Type B pancreatic cell (in vitro differentiated cells): ENCODE data around the gene LBX2. TPM values are rescaled to one million over a fixed set of nuclear protein-coding genes. Genes with fewer than 3 reads are reported as not detected.
"Not testable (repeated sequence)": the region's sequence is repeated elsewhere in the genome, so short reads cannot be mapped to it uniquely, and the experiment has no call there.

Experiments
- DNase-seq: peaks from one replicate; pipeline ENCODE4 v3.0.0; 2021; ENCODE audit warnings: mixed read lengths; ENCODE audit not compliant: unreplicated experiment; ENCODE audit errors: extremely low spot score
- H3K27ac Mint-ChIP-seq: 2 replicates; pipeline ENCODE4 v1.8.0; 2021; ENCODE audit warnings: mild to moderate bottlenecking, mixed read lengths
- H3K27me3 Mint-ChIP-seq: 2 replicates; pipeline ENCODE4 v1.8.0; 2021; ENCODE audit warnings: mixed read lengths
- H3K36me3 Mint-ChIP-seq: 2 replicates; pipeline ENCODE4 v1.8.0; 2021; ENCODE audit warnings: mixed read lengths
- H3K4me1 Mint-ChIP-seq: one replicate; pipeline ENCODE4 v1.8.0; 2021; ENCODE audit warnings: mixed read lengths; ENCODE audit not compliant: unreplicated experiment
- H3K4me3 Mint-ChIP-seq: 2 replicates; pipeline ENCODE4 v1.8.0; 2021; ENCODE audit warnings: mild to moderate bottlenecking, mixed read lengths
- H3K9me3 Mint-ChIP-seq: 2 replicates; pipeline ENCODE4 v1.8.0; 2021; ENCODE audit warnings: mixed read lengths
- CTCF ChIP-seq: fragments of 200-600 bp; sonication (generic); conservative IDR thresholded peaks from 2 replicates; pipeline ENCODE4 v1.5.0; 2021; ENCODE audit warnings: antibody characterized with exemption, mild to moderate bottlenecking
- total RNA-seq: library from RNA; stranded (reverse); gene quantifications from 2 replicates; pipeline ENCODE4 v1.2.1, GENCODE V29; 2021; ENCODE audit warnings: low replicate concordance

LBX2 gene
- total RNA-seq, 1 donor from 2014 or later, result 2.8 TPM

GRCh38 chr2:74461187-74462053 lies 38.0 kb downstream of the LBX2 start:
- no peak for DNase-seq
- H3K27ac Mint-ChIP-seq, result no peak overlapping the region
- H3K9me3 Mint-ChIP-seq, result no peaks in the 10 kb centered on the region
- H3K27me3 Mint-ChIP-seq, result peaks cover 4% of the 10 kb centered on the region
- H3K4me1 Mint-ChIP-seq, result peaks cover 22% of the 10 kb centered on the region
- TF ChIP-seq CTCF, result peak; percentile 47
- H3K36me3 Mint-ChIP-seq, result peaks cover 7% of the 10 kb centered on the region
- peak overlapping the region; percentile 72 for H3K4me3 Mint-ChIP-seq

GRCh38 chr2:74460187-74460586 lies 39.2 kb downstream of the LBX2 start:
- not testable (repeated sequence) for H3K9me3 Mint-ChIP-seq, DNase-seq, H3K27me3 Mint-ChIP-seq, H3K36me3 Mint-ChIP-seq
- peaks cover 26% of the 10 kb centered on the region for H3K4me1 Mint-ChIP-seq
- peak overlapping the region; percentile 95 for H3K4me3 Mint-ChIP-seq
- peak overlapping the region; percentile 48 for H3K27ac Mint-ChIP-seq

GRCh38 chr2:74459503-74460118 lies 39.8 kb downstream of the LBX2 start:
- not testable (repeated sequence) for DNase-seq, H3K36me3 Mint-ChIP-seq, H3K27me3 Mint-ChIP-seq, H3K9me3 Mint-ChIP-seq
- peak overlapping the region; percentile 93 for H3K27ac Mint-ChIP-seq
- H3K4me3 Mint-ChIP-seq, result peak overlapping the region; percentile 95
- peaks cover 31% of the 10 kb centered on the region for H3K4me1 Mint-ChIP-seq

- H3K4me1 Mint-ChIP-seq, result peaks cover 31% of the 10 kb centered on the region
- peaks cover 4% of the 10 kb centered on the region for H3K27me3 Mint-ChIP-seq
- no peak for TF ChIP-seq CTCF
- peak overlapping the region; percentile 93 for H3K27ac Mint-ChIP-seq
- no peak for DNase-seq
- no peaks in the 10 kb centered on the region for H3K9me3 Mint-ChIP-seq
- peak overlapping the region; percentile 95 for H3K4me3 Mint-ChIP-seq
- peaks cover 7% of the 10 kb centered on the region for H3K36me3 Mint-ChIP-seq
Observed at GRCh38 chr2:74458938-74459363, 40.5 kb downstream of the LBX2 start.

GRCh38 chr2:74458132-74458937 lies 41.1 kb downstream of the LBX2 start, which contains the start of gene WBP1:
TSS of gene WBP1 (plus strand) at chr2:74458438. CDS start at chr2:74458603, 165 bp downstream.
- peaks cover 4% of the 10 kb centered on the region for H3K27me3 Mint-ChIP-seq
- peaks cover 31% of the 10 kb centered on the region for H3K4me1 Mint-ChIP-seq
- peak within 1 kb of the TSS; percentile 93 for H3K27ac Mint-ChIP-seq
- peak within 1 kb of the TSS; percentile 95 for H3K4me3 Mint-ChIP-seq
- H3K36me3 Mint-ChIP-seq, result peaks cover 7% of the 10 kb centered on the region
- peak; percentile 98 for DNase-seq
- no peaks in the 10 kb centered on the region for H3K9me3 Mint-ChIP-seq
- TF ChIP-seq CTCF, result no peak

- peaks cover 7% of the 10 kb centered on the region for H3K27me3 Mint-ChIP-seq
- H3K4me1 Mint-ChIP-seq, result peaks cover 31% of the 10 kb centered on the region
- H3K36me3 Mint-ChIP-seq, result peaks cover 4% of the 10 kb centered on the region
- peak overlapping the region; percentile 93 for H3K27ac Mint-ChIP-seq
- H3K9me3 Mint-ChIP-seq, result no peaks in the 10 kb centered on the region
- no peak for TF ChIP-seq CTCF
- peak; percentile 83 for DNase-seq
- peak overlapping the region; percentile 95 for H3K4me3 Mint-ChIP-seq
Observed at GRCh38 chr2:74457549-74458131, 41.8 kb downstream of the LBX2 start.
